ENCODE measurements around the gene IGSF21.

IGSF21 gene

DNA sequence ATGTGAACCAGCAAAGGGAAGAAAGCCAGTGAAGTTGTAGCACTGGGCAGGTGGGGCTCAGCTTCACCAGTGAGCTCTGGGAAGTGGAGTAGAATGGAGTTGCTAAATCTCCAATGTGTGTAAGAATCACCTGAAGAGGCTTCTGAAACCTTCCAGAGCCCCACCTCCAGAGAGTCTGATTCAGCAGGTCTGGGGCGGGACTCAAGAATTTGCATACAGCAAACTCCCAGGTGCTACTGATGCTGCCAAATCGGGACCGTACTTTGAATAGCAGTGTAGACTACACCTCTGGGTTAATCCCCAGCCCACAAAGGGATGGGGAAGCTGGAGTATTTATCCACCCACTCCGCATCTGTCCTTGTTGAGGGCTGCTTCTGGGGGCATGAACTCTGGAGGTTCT lies 154.3 kb downstream of the IGSF21 start:
- TF ChIP-seq RARB (CRISPR knock-in tag; IDR thresholded peaks at IDR 0.05), result no peak
- TF ChIP-seq ZFP30 (CRISPR knock-in tag; IDR thresholded peaks at IDR 0.05), result no peak
- TF ChIP-seq, protein P1, sequence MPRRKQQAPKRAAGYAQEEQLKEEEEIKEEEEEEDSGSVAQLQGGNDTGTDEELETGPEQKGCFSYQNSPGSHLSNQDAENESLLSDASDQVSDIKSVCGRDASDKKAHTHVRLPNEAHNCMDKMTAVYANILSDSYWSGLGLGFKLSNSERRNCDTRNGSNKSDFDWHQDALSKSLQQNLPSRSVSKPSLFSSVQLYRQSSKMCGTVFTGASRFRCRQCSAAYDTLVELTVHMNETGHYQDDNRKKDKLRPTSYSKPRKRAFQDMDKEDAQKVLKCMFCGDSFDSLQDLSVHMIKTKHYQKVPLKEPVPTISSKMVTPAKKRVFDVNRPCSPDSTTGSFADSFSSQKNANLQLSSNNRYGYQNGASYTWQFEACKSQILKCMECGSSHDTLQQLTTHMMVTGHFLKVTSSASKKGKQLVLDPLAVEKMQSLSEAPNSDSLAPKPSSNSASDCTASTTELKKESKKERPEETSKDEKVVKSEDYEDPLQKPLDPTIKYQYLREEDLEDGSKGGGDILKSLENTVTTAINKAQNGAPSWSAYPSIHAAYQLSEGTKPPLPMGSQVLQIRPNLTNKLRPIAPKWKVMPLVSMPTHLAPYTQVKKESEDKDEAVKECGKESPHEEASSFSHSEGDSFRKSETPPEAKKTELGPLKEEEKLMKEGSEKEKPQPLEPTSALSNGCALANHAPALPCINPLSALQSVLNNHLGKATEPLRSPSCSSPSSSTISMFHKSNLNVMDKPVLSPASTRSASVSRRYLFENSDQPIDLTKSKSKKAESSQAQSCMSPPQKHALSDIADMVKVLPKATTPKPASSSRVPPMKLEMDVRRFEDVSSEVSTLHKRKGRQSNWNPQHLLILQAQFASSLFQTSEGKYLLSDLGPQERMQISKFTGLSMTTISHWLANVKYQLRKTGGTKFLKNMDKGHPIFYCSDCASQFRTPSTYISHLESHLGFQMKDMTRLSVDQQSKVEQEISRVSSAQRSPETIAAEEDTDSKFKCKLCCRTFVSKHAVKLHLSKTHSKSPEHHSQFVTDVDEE (CRISPR knock-in tag; IDR thresholded peaks at IDR 0.05), result no peak
- TF ChIP-seq TCF4 (CRISPR knock-in tag; IDR thresholded peaks at IDR 0.05; ENCODE audit: borderline replicate concordance), result no peak
- no peak for TF ChIP-seq ZC3H10 (CRISPR knock-in tag; IDR thresholded peaks at IDR 0.05)
- no peak for TF ChIP-seq ZNF70 (CRISPR knock-in tag; IDR thresholded peaks at IDR 0.05)
- no peak for TF ChIP-seq GLIS3 (CRISPR knock-in tag; IDR thresholded peaks at IDR 0.05)
- TF ChIP-seq ZNF8 (CRISPR knock-in tag; IDR thresholded peaks at IDR 0.05), result no peak
- TF ChIP-seq, protein P2, sequence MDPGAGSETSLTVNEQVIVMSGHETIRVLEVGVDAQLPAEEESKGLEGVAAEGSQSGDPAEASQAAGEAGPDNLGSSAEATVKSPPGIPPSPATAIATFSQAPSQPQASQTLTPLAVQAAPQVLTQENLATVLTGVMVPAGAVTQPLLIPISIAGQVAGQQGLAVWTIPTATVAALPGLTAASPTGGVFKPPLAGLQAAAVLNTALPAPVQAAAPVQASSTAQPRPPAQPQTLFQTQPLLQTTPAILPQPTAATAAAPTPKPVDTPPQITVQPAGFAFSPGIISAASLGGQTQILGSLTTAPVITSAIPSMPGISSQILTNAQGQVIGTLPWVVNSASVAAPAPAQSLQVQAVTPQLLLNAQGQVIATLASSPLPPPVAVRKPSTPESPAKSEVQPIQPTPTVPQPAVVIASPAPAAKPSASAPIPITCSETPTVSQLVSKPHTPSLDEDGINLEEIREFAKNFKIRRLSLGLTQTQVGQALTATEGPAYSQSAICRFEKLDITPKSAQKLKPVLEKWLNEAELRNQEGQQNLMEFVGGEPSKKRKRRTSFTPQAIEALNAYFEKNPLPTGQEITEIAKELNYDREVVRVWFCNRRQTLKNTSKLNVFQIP (CRISPR knock-in tag; IDR thresholded peaks at IDR 0.05; ENCODE audit: borderline replicate concordance, low read depth), result no peak
- TF ChIP-seq ZNF565 (CRISPR knock-in tag; conservative IDR thresholded peaks at IDR 0.05; ENCODE audit: low read depth), result no peak
- TF ChIP-seq TOX (CRISPR knock-in tag; IDR thresholded peaks at IDR 0.05; ENCODE audit: borderline replicate concordance), result no peak
- no peak for TF ChIP-seq CSDC2 (CRISPR knock-in tag; IDR thresholded peaks at IDR 0.05)
- TF ChIP-seq ESRRG (CRISPR knock-in tag; IDR thresholded peaks at IDR 0.05), result no peak
- TF ChIP-seq PPARA (CRISPR knock-in tag; IDR thresholded peaks at IDR 0.05; ENCODE audit: borderline replicate concordance), result no peak
- TF ChIP-seq CSRNP3 (CRISPR knock-in tag; IDR thresholded peaks at IDR 0.05), result no peak
- TF ChIP-seq SNAI2 (CRISPR knock-in tag; IDR thresholded peaks at IDR 0.05), result no peak
- no peak for ATAC-seq

GRCh38 chr1:18262726-18263125 lies 155.1 kb downstream of the IGSF21 start:
- no peak for ATAC-seq

More at GRCh38 chr1:18262726-18263125, 155.1 kb downstream of the IGSF21 start:
- TF ChIP-seq GLIS3 (CRISPR knock-in tag; IDR thresholded peaks at IDR 0.05) (no peak), CREB5 (CRISPR knock-in tag; IDR thresholded peaks at IDR 0.05; ENCODE audit: low read depth) (no peak), RARB (CRISPR knock-in tag; IDR thresholded peaks at IDR 0.05) (no peak), PATZ1 (CRISPR knock-in tag; IDR thresholded peaks at IDR 0.05; ENCODE audit: borderline replicate concordance) (no peak), ZNF565 (CRISPR knock-in tag; conservative IDR thresholded peaks at IDR 0.05; ENCODE audit: low read depth) (no peak), TCF4 (CRISPR knock-in tag; IDR thresholded peaks at IDR 0.05; ENCODE audit: borderline replicate concordance) (no peak), ARNTL (CRISPR knock-in tag; IDR thresholded peaks at IDR 0.05; ENCODE audit: borderline replicate concordance, low read depth) (no peak), SNAI2 (CRISPR knock-in tag; IDR thresholded peaks at IDR 0.05) (no peak), TOX (CRISPR knock-in tag; IDR thresholded peaks at IDR 0.05; ENCODE audit: borderline replicate concordance) (no peak), BACH2 (CRISPR knock-in tag; IDR thresholded peaks at IDR 0.05; ENCODE audit: borderline replicate concordance) (no peak), ISL1 (CRISPR knock-in tag; IDR thresholded peaks at IDR 0.05) (no peak), ZNF70 (CRISPR knock-in tag; IDR thresholded peaks at IDR 0.05) (no peak), CSDC2 (CRISPR knock-in tag; IDR thresholded peaks at IDR 0.05) (no peak), PPARA (CRISPR knock-in tag; IDR thresholded peaks at IDR 0.05; ENCODE audit: borderline replicate concordance) (no peak), ESRRG (CRISPR knock-in tag; IDR thresholded peaks at IDR 0.05) (no peak), ZNF8 (CRISPR knock-in tag; IDR thresholded peaks at IDR 0.05) (no peak), CSRNP3 (CRISPR knock-in tag; IDR thresholded peaks at IDR 0.05) (no peak), ZFP30 (CRISPR knock-in tag; IDR thresholded peaks at IDR 0.05) (no peak), ZFP3 (CRISPR knock-in tag; IDR thresholded peaks at IDR 0.05) (no peak)
- TF ChIP-seq, protein P2 (CRISPR knock-in tag; IDR thresholded peaks at IDR 0.05; ENCODE audit: borderline replicate concordance, low read depth), result no peak

All from SK-N-SH treated with all-trans-retinoic acid at 6 μM for 48 hours (cell line).